Lower lobe of right lung (tissue), 2 donors: Measurements from ENCODE around the gene ZIC3. TPM values are rescaled to one million over a fixed set of nuclear protein-coding genes. Genes with fewer than 3 reads are reported as not detected.

Source experiments
- ATAC-seq, 2 donors: fragments of 200-7000 bp; cut with Tn5 transposase; one replicate each; pipeline ENCODE4 v1.9.1; 2020 to 2022; ENCODE audit warnings: mild to moderate bottlenecking in 2 of 2, moderate library complexity in 2 of 2
- DNase-seq: peaks from one replicate; pipeline ENCODE4 v3.0.0-alpha.2; 2020
- H3K27ac ChIP-seq: fragments of 200-600 bp; one replicate; pipeline ENCODE4 v1.8.0; 2022
- H3K27me3 ChIP-seq: fragments of 200-600 bp; one replicate; pipeline ENCODE4 v1.8.0; 2022; ENCODE audit warnings: low read depth
- H3K36me3 ChIP-seq: fragments of 200-600 bp; one replicate; pipeline ENCODE4 v1.8.0; 2022; ENCODE audit warnings: mild to moderate bottlenecking
- H3K4me1 ChIP-seq: fragments of 200-600 bp; one replicate; pipeline ENCODE4 v1.8.0; 2022
- H3K4me3 ChIP-seq: fragments of 200-600 bp; one replicate; pipeline ENCODE4 v1.8.0; 2022; ENCODE audit warnings: mild to moderate bottlenecking
- H3K9me3 ChIP-seq: fragments of 200-600 bp; one replicate; pipeline ENCODE4 v1.8.0; 2022
- CTCF ChIP-seq: fragments of 200-600 bp; IDR thresholded peaks from one replicate; pipeline ENCODE4 v1.8.0; 2022; ENCODE audit warnings: antibody characterized with exemption, mild to moderate bottlenecking
- intact Hi-C: fragments of 100-400 bp; cut with DNase I; formaldehyde crosslinking; loops from one replicate; pipeline ENCODE4 v1.11.0; 2022
- total RNA-seq: library from RNA; stranded (reverse); fragmentation: NEBNext Ultra II Directional; extraction: Animal tissue kit (Norgen Biotek cat#: 25700); gene quantifications from one replicate; pipeline ENCODE4 v1.2.1, GENCODE V29; 2021
- donor health status: DM: no; HTN: yes; CAD: no; lungs with severe emphysema.

Gene ZIC3
- total RNA-seq, 1 donor from 2014 or later = not detected

GRCh38 chrX:137575596-137576255 lies 9.8 kb downstream of the ZIC3 start:
- TF ChIP-seq CTCF = no peak
- no peak overlapping the region for H3K4me3 ChIP-seq
- H3K27ac ChIP-seq = no peak overlapping the region
- ATAC-seq = no peak
- H3K4me1 ChIP-seq = no peaks in the 10 kb centered on the region
- intact Hi-C loops = no loop called here
- H3K27me3 ChIP-seq = peaks cover 34% of the 10 kb centered on the region
- H3K9me3 ChIP-seq = no peaks in the 10 kb centered on the region
- no peak for DNase-seq
- H3K36me3 ChIP-seq = no peaks in the 10 kb centered on the region

GRCh38 chrX:137587151-137587550 lies 21.2 kb downstream of the ZIC3 start:
- no peaks in the 10 kb centered on the region for H3K4me1 ChIP-seq
- intact Hi-C loops = no loop called here
- no peaks in the 10 kb centered on the region for H3K27me3 ChIP-seq
- ATAC-seq (no peak), DNase-seq (no peak)
- no peak overlapping the region for H3K4me3 ChIP-seq
- no peaks in the 10 kb centered on the region for H3K36me3 ChIP-seq
- no peak for TF ChIP-seq CTCF
- no peaks in the 10 kb centered on the region for H3K9me3 ChIP-seq
- H3K27ac ChIP-seq = no peak overlapping the region

GRCh38 chrX:137600769-137601168 lies 34.8 kb downstream of the ZIC3 start:
- H3K4me3 ChIP-seq = no peak overlapping the region
- DNase-seq (no peak), ATAC-seq (no peak)
- no peaks in the 10 kb centered on the region for H3K9me3 ChIP-seq
- H3K36me3 ChIP-seq = no peaks in the 10 kb centered on the region
- intact Hi-C loops = no loop called here
- H3K4me1 ChIP-seq = no peaks in the 10 kb centered on the region
- no peak for TF ChIP-seq CTCF
- H3K27ac ChIP-seq = no peak overlapping the region
- H3K27me3 ChIP-seq = no peaks in the 10 kb centered on the region
